ENCODE results near the gene DISC1. TPM values are rescaled to one million over a fixed set of nuclear protein-coding genes. Genes with fewer than 3 reads are reported as not detected.

Gene DISC1
- total RNA-seq, 1 donor from 2014 or later = 4.7 TPM

GRCh38 chr1:231594123-231594522, 32.5 kb upstream of the DISC1 start:
- TF ChIP-seq, protein P1, sequence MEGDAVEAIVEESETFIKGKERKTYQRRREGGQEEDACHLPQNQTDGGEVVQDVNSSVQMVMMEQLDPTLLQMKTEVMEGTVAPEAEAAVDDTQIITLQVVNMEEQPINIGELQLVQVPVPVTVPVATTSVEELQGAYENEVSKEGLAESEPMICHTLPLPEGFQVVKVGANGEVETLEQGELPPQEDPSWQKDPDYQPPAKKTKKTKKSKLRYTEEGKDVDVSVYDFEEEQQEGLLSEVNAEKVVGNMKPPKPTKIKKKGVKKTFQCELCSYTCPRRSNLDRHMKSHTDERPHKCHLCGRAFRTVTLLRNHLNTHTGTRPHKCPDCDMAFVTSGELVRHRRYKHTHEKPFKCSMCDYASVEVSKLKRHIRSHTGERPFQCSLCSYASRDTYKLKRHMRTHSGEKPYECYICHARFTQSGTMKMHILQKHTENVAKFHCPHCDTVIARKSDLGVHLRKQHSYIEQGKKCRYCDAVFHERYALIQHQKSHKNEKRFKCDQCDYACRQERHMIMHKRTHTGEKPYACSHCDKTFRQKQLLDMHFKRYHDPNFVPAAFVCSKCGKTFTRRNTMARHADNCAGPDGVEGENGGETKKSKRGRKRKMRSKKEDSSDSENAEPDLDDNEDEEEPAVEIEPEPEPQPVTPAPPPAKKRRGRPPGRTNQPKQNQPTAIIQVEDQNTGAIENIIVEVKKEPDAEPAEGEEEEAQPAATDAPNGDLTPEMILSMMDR (conservative IDR thresholded peaks at IDR 0.05) = no peak
- Mint-ChIP-seq H3K27me3 (peaks cover 3% of the 10 kb centered on the region), H3K4me1 (ENCODE audit: unreplicated experiment) (peaks cover 21% of the 10 kb centered on the region), H3K4me3 (no peak overlapping the region), H3K27ac (no peak overlapping the region), H3K9me3 (no peaks in the 10 kb centered on the region), H3K36me3 (no peaks in the 10 kb centered on the region)
- DNase-seq (ENCODE audit: extremely low spot score, unreplicated experiment) = no peak

DNA sequence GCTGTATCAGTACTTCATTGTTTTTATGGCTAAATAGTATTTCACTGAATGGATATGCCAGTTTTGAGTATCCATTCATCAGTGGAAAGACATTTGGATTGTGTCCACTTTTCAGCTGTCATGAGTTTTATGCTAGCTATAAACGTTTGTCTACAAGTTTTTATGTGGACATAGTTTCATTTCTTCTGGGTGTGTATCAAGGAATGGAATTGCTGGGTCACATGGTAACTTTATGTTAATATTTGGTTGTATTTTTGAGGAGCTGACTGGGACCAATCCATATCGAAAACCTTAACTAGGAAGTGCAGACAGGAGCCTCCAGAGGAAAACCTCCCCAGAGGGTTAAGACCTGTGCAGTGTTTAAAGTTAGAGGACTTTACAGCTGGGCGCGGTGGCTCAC, 31.8 kb upstream of the DISC1 start:
- TF ChIP-seq, protein P1 (conservative IDR thresholded peaks at IDR 0.05) = no peak
- Mint-ChIP-seq H3K36me3 (no peaks in the 10 kb centered on the region), H3K4me3 (no peak overlapping the region), H3K27ac (no peak overlapping the region), H3K4me1 (ENCODE audit: unreplicated experiment) (peaks cover 21% of the 10 kb centered on the region), H3K27me3 (peaks cover 3% of the 10 kb centered on the region), H3K9me3 (no peaks in the 10 kb centered on the region)
- DNase-seq (ENCODE audit: extremely low spot score, unreplicated experiment) = no peak

DNA sequence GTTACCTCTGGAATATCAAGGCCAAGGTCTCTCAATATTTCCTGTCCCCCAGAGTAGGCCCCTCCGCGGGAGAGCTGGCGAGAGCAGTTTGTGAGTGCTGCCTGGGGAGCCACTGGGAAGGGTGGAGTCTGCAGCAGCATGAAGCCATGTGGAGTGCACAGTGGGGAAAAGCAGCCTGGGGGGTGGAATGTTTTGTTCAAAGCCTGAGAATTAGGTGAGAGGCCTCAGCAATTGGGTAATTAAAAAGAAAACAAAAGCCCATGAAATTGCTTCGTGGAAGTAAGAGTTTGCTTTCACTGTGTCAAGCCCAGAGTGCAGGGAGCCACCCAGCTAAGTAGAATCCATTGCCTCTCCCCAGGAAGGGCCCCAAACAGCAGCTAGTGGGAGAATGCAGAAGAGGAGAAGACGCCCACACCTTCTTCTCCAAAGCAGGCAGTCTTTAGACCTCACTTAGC, 30.2 kb upstream of the DISC1 start:
- Mint-ChIP-seq H3K9me3 (no peaks in the 10 kb centered on the region), H3K4me3 (no peak overlapping the region), H3K27me3 (no peaks in the 10 kb centered on the region), H3K36me3 (no peaks in the 10 kb centered on the region), H3K4me1 (ENCODE audit: unreplicated experiment) (peaks cover 13% of the 10 kb centered on the region), H3K27ac (no peak overlapping the region)
- TF ChIP-seq, protein P1 (conservative IDR thresholded peaks at IDR 0.05) = no peak
- no peak for DNase-seq (ENCODE audit: extremely low spot score, unreplicated experiment)

DNA sequence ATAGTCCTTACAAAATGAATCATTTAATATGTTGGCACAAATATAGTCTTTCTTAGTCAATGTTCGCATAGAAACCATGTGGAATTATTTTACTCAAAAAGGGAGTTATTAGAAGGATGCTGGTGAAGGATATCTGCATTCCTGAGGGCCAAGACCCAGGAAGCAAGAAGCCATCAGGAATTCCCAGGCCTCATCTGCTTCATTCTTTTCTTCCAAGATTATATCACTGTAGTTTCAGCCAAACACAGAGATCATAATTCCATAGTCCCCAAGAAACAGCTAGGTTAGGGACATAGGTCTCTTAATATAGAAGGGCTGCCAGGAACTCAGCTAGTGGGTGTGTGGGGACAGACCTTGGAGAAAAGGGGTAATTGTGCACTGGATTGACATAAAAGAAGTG, 28.6 kb upstream of the DISC1 start:
- TF ChIP-seq, protein P1 (conservative IDR thresholded peaks at IDR 0.05) = no peak
- no peaks in the 10 kb centered on the region for H3K36me3 Mint-ChIP-seq
- H3K4me1 Mint-ChIP-seq (ENCODE audit: unreplicated experiment) = peaks cover 13% of the 10 kb centered on the region
- no peak overlapping the region for H3K27ac Mint-ChIP-seq
- no peak overlapping the region for H3K4me3 Mint-ChIP-seq
- no peaks in the 10 kb centered on the region for H3K27me3 Mint-ChIP-seq
- no peaks in the 10 kb centered on the region for H3K9me3 Mint-ChIP-seq
- DNase-seq (ENCODE audit: extremely low spot score, unreplicated experiment) = no peak

DNA sequence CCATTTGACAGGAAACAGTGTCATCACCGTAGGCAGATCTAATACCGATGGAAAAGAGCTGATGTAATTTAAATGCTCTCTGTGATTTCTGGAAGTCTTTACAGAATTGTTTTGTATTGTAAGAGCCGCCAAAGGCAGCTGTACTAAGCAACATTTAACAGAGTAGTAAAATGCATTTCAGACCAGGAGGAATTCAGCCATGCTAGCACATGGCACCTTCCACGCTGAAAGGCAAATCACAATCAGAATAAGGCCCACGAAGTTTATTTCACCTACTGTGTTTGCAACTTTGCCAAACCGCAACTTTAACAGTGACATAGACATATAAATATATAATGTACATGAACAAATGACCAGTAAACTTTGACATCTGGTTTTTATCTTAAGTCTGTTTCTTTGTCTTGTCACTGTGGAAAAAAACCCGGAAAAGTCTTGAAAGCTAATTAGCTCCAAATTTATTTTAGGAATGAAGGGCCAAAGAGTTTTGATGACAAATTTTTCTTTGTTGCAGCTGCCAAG, 26.1 kb upstream of the DISC1 start:
- no peak overlapping the region for H3K4me3 Mint-ChIP-seq
- no peaks in the 10 kb centered on the region for H3K36me3 Mint-ChIP-seq
- no peak for DNase-seq (ENCODE audit: extremely low spot score, unreplicated experiment)
- peaks cover 20% of the 10 kb centered on the region for H3K4me1 Mint-ChIP-seq (ENCODE audit: unreplicated experiment)
- TF ChIP-seq, protein P1 (conservative IDR thresholded peaks at IDR 0.05) = no peak
- no peak overlapping the region for H3K27ac Mint-ChIP-seq
- no peaks in the 10 kb centered on the region for H3K9me3 Mint-ChIP-seq
- H3K27me3 Mint-ChIP-seq = peaks cover 7% of the 10 kb centered on the region
